NCI-H345 treated with DMSO at 0.1 percent for 48 hours (cell line): ENCODE data around the gene TFEB.

Experiments
- DNase-seq: peaks from one replicate; lab custom pipeline; 2025; ENCODE audit not compliant: unreplicated experiment; lab: John Stamatoyannopoulos, UW

Gene TFEB

DNA sequence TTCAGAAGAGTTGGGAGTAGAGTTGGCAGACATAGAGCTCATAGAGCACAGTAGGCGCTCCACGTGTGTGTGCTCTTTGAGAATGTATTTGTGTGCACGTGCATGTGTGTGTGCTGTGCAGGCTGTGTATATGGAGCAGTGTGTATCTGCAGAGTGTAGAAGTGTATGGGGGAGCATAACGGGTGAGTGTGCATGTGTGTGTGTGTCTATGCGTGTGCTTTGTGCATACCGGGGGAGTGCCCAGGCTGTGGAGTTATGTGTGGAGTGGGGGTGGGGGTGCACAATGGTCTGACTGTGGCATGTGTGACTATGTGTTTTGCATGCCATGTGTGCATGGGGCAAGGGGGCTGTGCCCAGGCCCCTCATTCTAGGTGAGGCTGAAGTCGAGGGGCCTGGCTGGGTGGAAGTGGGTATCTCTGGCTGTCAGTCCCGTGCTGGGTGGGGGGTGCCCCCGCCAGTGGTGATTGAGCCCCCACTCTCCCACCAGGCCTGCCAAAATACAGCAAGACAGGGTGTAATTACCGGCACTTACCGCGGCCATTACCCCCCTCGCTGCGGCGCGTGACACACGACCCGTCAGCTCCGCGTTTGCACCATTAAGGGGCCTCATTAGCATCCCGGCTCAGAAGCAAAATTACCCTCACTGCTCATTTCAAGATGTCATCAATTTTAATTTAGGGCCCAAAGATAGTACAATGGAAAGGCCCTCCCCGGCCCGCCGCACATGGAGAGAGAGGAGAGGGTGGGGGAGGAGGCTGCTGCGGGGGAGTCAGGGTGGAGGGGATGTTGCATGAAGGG is 58.1 kb downstream of the TFEB start:
- DNase-seq = no peak

DNA sequence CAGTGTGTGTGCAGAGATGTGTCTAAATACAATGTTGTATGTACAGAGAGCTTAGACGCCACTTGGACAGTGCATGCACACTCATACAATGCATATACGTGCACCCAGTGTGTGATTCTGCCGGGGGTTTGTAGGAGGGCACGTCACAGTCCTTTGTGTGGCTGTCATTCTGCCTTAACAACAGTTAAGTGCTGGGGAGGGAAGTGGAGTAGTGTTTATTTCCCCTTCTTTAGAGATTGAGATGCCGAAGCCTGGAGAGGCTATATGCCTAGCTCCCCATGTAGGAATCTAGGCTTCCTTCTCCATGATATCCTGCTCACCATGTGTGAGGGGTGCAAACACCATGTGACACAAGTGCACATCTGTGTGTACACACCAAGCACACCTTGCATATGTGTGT is 59.0 kb downstream of the TFEB start:
- no peak for DNase-seq

DNA sequence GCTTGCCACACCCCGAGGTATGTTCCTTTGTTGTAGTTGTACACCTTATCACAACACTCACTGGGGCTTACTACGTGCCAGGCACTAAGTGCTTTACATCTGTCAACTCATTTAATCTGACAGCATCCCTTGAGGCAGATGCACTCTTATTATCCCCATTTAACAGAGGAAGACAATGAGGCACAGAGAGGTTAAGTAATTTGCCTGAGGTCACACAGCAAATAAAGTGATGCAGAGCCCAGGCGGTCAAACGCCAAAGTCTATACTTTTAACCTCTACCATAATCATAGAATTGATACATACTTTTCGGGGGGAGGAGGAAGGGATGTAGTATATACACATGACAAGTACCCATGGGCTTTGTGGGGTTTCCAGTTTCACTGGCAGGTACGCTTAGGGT is 59.4 kb downstream of the TFEB start:
- DNase-seq = no peak

DNA sequence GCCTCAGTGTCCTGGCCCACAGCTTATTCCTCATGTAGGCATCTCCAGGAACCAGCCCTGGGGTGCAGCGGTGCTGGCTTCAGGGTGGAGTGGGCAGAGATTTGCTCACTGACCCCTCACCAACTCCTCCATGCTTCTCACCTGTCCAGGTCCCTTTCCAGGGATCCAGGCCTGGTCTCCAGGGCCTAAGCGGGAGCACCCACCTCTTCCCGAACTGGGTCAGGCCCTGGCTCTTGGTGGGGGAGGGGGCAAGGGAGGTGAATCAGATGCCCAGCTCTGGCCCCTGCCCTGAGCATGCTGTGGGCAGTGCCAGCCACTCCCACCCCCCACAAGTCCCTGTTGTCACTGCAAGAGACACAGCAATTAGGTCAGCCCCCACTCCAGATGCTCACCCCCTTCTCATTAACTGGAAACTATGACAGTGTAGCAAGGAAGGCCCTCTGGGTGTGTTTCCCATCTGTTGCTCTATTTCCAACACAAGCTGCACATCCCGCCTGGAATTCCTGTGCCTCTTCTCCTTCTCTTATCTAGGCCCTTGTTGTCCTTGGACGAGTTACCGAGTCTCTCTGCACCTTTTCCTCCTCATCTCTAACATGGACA is 60.1 kb downstream of the TFEB start:
- DNase-seq = no peak

DNA sequence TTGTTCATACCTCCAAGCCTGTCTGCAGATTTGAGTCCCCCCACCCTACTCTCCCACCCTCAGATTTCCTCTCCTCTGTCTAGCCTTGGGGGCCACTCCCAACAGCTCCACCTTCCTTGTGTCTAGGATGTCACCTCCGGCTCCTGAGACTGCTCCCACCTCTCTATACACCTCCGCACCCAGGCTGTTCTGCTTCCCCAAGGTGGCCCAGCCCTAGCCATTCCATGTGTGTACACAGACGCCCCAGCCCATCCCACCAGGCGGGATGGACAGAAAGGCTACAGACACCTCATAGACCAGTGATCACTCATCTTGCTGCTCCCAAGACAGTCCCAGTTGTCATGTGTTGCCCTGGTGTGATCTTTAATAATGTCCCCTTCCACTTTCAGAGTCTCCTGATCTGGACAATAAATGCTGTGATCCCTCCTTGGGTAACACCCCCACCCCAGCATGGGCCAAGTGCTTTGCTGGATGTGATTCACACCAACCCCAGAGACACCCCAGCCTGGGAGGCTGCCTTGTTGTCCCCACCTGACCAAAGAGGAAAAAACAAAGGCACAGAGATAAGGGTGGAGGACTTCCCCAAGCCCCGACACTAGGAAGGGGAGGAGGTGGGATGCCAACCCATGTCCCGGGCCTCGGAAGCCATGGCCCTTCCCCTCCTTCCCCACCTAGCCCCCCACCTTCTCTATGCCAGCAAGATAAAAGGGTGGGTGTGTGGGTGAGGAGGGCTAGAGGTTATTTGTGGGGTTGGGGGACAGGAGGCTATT is 61.0 kb downstream of the TFEB start:
- DNase-seq = no peak

DNA sequence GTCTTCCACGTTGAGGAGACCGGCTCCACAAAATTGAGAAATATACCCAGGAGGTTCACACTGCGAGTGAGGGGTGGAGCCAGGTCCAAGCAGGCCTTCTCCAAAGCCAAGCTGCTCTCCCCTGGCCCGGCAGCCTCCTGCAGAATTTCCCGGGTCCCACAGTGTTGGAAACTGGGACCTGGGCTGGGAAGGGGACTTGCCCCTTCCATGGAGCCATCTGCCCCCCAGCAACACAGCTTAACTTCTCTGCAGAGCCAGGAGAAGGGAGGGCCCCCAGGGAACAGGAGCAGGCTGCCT is 61.8 kb downstream of the TFEB start:
- DNase-seq = no peak

DNA sequence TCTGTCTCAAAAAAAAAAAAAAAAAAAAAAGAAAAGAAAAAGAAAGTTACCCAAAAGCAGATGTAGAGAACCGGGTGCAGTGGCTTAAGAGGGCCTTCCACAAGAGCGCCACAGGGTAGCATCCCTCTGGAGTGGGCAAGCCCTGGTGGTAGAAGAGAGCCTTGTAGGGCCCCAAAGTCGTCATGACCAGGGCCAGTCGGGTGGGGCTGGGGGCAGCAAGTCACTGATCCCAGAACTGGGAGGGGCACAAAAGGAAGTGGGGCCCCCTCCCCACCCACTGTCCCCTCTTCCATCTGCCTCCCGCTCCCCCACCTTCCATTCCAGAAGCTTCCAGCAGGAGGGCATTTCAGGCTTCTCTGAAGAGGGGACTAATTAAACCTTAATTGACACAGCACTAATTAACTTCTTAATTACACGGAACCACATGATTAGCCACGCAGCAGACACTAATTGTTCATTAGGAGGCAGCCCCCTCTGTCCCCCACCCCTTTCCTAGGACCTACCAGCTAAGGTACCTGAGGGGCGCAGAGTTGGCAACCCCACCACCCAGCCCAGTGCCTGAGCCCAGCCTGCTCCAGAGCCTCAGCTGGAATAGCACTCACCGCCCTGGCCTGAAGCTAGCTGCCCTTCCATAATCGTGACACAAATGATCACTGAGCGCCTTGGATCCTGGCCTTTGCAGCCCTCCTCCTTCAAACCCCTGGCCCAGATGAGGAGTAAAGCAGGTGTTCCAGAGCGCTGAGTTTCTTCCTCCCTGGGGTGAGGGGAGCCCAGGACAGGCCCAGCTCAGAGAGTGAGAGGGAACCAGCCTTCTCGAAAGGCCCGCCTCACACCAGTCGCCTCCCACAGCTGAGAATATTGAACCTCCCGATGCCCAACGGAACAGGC is 62.3 kb downstream of the TFEB start:
- no peak for DNase-seq

DNA sequence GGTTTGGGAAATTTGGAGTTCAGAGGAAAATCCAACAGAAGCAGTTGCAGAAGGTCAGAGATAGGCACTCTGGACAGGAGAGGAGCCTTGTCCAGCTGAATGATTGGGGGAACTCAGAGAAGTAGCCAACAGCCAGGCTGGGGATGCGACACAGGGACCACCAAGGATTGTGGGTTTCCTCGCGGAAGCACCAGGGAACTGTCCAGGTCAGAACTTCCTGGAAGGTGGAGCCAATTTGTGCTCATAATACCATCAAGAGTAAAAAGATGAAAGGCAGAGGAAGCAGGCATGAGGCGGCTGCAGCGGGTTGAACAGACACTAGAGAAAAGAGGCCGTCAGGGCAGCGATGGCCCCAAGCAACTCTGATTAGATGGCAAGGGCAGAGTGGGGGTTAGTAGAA is 63.4 kb downstream of the TFEB start:
- no peak for DNase-seq

DNA sequence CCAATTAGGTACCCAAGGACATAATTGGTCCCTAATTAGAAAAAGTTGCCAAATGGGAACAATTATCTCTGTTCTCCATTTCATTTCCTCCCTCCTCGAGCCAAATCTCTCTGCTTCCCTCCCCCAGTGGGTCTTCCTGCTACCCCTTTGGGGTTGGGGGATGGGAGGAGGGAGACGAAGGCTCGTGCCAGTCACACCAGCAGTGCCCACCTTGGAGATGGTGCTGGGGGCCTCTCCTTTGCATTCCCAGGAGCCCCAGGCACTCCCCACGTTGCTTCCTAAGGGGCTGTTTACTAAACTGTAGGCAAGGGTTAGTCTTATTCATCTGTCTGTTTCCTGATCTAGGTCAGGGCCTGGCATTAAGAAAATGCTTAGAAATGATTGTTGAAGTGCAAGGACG is 64.0 kb downstream of the TFEB start:
- no peak for DNase-seq

DNA sequence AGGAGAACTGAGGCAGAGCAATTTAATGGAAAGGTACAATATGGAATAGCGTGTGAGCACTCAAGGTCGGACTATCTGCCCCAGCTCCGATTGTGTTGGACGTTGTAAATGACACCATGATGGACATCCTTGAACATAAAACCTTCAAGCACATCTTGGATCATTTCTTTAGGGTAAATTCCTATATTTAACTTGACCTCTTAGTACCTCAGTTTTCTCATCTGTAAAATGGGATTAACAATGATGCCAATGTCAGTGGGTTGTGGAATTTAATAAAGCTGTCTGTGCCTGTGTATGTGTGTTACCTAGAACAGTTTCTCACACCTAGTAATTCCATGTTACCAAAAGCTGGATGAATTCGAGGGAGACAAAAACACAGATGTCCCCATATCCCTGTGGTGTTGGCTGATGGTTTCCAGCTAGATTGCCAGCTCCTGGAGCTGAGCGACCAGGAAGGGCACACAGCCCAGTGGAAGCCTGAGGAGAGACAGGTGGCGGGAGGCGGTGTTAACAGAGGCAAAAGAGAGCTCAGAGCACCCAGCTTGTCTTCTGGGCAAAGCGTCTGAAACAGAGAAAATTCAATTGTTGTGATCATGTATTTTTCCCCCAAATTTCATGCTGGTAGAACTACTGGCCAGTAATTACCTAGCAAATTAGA is 64.6 kb downstream of the TFEB start:
- DNase-seq = no peak

DNA sequence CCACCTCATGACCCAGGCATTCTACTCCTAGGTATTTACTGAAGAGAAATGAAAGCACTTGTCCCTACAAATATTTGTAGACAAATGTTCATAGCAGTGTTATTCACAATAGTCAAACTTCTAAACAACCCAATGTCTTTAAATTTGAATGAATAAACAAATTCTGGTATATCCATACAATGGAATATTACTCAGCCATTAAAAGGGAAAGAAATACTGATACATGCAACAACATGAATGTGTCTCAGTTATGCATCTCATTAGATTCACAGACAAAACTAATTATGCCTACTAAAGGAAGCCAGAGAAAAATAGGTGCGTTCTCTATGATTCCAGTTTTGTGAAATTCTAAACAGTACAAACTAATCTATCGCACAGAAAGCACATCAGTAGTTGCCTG is 66.4 kb downstream of the TFEB start:
- no peak for DNase-seq

DNA sequence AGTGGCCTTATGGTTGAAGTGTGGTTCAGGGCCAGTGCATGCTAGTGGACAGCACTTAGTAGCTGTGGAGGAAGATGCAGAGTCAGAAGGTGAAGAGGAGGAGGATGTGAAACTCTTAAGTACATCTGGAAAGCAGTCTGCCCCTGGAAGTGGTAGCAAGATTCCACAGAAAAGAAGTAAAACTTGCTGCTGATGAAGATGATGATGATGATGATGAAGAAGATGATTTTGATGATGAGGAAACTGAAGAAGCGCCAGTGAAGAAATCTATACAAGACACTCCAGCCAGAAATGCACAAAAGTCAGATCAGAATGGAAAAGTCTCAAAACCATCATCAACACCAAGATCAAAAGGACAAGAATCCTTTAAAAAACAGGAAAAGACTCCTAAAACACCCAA is 68.2 kb downstream of the TFEB start:
- DNase-seq = no peak

DNA sequence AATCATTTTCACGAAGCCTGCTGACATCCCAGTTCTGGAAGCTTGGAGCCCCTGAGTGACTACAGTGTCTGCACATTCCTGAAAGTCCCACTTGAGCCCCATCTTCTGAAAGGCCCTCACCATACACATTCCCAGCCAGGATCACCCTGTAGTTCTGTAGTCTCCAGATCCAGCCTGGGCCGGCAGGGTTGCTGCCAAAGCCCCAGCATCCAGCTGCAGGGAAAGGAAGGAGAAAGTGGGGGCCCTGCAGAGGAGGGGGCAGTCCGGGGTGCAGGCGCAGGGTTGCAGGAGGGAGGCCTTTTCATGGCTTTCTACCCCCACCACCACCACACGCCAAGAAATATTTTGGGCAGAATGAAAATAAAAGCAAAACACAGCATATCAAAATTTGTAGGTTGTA is 71.1 kb downstream of the TFEB start:
- no peak for DNase-seq

DNA sequence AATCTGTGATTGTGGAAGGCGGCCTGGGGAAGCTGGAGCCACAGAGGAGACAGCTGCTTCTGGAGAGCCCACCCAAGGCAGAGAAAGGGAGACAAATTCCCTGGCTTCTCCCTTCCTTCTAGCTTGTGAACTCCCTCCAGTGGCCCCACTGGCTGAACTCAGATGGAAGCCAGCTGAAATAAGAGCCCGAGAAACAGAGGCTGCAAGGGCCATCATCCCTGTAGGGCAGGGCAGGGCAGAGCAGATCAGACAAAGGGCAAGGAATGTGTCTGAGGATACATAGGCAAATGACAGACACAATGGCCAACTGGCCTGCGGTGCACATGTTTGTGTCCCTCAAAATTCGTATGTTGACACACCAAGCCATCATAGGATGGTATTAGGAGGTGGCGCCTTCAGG is 71.8 kb downstream of the TFEB start:
- DNase-seq = no peak

DNA sequence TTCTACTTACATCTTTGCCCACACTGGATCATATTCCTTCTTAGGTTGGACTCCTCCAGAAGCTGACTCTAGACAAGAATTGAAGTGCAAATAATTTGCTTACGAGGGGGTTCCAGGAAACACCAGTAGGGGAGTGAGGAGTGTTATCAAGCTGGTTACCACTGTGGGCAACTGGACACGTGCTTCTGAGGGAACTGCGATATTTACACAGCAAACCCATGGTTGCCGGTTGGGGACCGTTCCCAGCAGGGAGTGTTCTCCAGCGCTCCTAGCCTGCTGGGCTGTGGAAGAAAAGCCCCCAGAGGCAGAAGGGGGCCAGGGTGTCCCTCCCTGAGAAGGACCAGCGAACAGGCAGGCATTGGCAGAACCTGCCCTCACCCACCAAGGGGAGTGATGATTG is 75.5 kb downstream of the TFEB start:
- no peak for DNase-seq

DNA sequence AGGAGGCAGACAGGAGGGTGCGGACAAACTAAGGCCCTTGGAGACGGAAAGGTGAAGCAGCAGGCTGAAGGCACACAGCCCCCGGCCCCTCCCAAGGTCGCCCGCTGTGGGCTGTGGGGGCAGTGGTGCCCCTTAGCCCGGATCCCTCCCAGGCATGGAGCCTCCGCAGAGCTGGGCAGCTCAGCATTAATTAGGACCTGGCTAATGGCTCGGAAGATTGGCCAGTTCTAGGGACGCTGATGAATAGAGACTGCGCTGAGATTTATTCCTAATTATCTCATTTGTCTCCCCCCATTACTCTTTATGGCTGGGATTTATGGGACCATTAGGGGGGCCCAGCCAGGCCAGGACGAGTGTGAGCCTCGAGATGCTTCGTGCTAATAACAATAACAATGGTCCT is 76.8 kb downstream of the TFEB start:
- no peak for DNase-seq

DNA sequence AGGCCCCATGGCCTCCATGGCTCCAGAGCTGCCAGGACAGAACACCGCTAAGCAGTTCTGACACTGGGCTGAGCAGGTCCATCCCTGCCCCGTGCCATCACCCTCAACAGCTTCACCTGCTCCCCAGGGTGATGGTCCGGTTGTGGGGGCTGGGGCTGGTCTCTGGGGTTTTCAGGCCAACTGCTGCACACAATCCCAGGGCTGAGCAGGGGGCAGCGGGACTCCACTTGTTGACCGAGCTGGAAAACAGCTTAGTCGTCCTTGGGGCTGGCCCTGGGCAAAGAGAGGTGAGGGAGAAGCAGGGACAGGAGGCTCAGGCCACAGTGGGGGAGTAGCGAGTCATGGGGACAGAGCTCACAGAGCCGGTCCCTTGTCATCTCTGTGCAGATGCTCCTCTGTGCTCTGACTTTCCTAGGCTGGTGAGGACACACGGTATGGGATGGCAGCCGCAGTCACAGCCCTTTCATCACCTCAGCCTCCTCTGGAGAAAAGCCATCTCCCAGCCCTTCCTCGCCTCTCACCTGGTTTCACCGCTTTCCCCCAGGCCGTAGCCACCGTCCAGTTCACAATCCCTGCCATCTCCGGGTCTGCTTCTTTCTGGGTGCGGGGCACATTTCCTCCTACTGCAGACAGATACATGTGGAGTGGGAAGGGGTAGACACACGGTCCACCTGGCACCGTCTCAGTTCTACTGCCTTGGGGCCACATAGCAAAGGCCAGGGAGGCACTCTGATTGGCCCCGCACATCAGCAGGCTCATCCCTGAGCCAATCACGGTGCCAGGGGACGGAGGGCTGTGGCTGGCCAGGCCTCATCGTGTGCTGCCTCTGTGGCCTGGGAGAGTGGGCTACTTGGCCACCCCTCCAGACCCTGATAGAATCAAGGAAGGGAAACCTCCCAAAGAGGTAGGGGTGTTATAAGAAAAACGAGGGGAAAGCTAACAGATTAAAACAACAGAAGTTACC is 78.0 kb downstream of the TFEB start:
- DNase-seq = no peak

DNA sequence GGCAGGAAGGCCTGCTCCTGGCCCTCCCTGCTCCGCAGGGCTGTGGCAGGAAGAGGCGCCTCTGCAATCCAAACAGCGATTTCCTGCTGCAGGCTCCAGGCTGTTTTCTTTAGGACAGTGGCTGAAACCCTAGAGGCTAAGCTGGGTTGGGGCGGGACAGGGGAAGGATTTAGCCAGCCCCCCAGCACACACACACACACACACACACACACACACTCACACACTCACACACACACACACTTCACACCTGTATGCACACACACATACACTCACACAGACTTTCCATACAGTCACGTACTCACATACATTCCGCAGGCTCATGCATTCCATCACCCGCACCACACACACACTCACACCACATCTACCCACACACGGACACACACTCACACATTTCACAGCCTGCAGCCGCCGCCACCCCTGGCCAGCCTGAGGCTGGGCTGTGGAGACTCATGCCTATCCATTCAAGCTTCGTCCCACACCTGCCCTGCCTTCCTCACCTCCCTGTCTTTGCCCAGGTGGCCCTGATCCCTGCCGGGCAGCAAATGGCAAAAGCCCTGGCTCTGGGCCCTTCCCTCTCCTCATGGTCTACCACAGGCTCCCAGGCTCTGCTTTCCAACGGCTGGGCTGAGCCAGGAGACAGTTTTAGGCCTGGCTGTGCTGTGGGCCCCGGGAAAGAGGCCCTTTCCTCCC is 79.3 kb downstream of the TFEB start:
- no peak for DNase-seq

DNA sequence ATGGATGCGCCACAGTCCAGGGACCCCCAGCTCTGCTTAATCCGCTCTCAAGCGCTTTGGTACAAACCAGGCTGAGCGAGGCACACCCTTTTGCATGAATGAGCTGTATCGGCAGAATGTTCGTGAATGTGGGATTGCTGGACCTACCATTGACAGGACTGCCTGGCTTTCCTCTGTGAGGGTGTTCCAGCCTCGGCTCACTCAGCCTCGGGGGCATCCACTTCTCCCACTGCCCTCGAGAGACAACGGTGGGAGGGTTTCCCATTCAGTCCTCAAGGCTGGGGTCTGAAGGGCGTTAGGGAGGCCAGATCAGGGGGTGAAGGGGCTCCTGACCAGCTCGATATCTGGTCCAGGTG is 79.8 kb downstream of the TFEB start:
- DNase-seq = no peak
